CD4-positive, alpha-beta T cell treated with Interferon alpha-2 for 1 hour (primary cell): ENCODE results near the gene WARS2.

Source experiments
- DNase-seq, 2 donors: peaks; one replicate each; pipeline ENCODE4 v3.0.0-alpha.2; 2020 to 2022

Gene WARS2

GRCh38 chr1:118995312-118996016 lies 145.0 kb downstream of the WARS2 start:
- DNase-seq: no peak

- no peak for DNase-seq
Measured at GRCh38 chr1:118993700-118994026, 146.8 kb downstream of the WARS2 start.

- DNase-seq: no peak
Measured at GRCh38 chr1:118992868-118993699, 147.4 kb downstream of the WARS2 start.

- DNase-seq: no peak
Measured at GRCh38 chr1:118992237-118992825, 148.1 kb downstream of the WARS2 start.

GRCh38 chr1:118991448-118991847 lies 149.0 kb downstream of the WARS2 start:
- DNase-seq: no peak

- DNase-seq: no peak
Measured at GRCh38 chr1:118990513-118991152, 149.8 kb downstream of the WARS2 start.

- no peak for DNase-seq
Measured at GRCh38 chr1:118989878-118990378, 150.5 kb downstream of the WARS2 start.

GRCh38 chr1:118989006-118989815 lies 151.2 kb downstream of the WARS2 start:
- DNase-seq: no peak

- DNase-seq: no peak
Measured at GRCh38 chr1:118988186-118989005, 152.1 kb downstream of the WARS2 start, which contains the start of gene TBX15. Gene TBX15 (minus strand): TSS chr1:118988343. CDS start chr1:118987795, 548 bp downstream.

- DNase-seq: no peak
Measured at GRCh38 chr1:118987468-118988185, 152.8 kb downstream of the WARS2 start.

- DNase-seq: no peak
Measured at GRCh38 chr1:118986555-118987467, 153.6 kb downstream of the WARS2 start.

GRCh38 chr1:118985640-118986554 lies 154.6 kb downstream of the WARS2 start:
- no peak for DNase-seq

GRCh38 chr1:118984722-118985639 lies 155.5 kb downstream of the WARS2 start:
- DNase-seq: no peak

GRCh38 chr1:118984086-118984721 lies 156.2 kb downstream of the WARS2 start:
- no peak for DNase-seq

- no peak for DNase-seq
Measured at GRCh38 chr1:118983558-118984041, 156.9 kb downstream of the WARS2 start.

- no peak for DNase-seq
Measured at GRCh38 chr1:118982821-118983557, 157.5 kb downstream of the WARS2 start.
